Testis (tissue), 2 donors: ENCODE data around the gene SDS.

ENCODE experiments used
- POLR2A ChIP-seq: fragments of 450-650 bp; IDR thresholded peaks from one replicate; pipeline ENCODE4 v1.6.1; 2017; ENCODE audit warnings: antibody characterized with exemption, mild to moderate bottlenecking, moderate library complexity
- TF ChIP-seq, protein P1 (sequence below), 3 experiments: fragments of 450-650 bp in 2 of 3; fragments of 200-600 bp in 1 of 3; sonication (generic) in 1 of 3; IDR thresholded peaks; one replicate each; pipeline ENCODE4 v1.5.1; 2016 to 2019; ENCODE audit warnings: antibody characterized with exemption in 3 of 3, mild to moderate bottlenecking in 2 of 3, moderate library complexity in 1 of 3

DNA sequence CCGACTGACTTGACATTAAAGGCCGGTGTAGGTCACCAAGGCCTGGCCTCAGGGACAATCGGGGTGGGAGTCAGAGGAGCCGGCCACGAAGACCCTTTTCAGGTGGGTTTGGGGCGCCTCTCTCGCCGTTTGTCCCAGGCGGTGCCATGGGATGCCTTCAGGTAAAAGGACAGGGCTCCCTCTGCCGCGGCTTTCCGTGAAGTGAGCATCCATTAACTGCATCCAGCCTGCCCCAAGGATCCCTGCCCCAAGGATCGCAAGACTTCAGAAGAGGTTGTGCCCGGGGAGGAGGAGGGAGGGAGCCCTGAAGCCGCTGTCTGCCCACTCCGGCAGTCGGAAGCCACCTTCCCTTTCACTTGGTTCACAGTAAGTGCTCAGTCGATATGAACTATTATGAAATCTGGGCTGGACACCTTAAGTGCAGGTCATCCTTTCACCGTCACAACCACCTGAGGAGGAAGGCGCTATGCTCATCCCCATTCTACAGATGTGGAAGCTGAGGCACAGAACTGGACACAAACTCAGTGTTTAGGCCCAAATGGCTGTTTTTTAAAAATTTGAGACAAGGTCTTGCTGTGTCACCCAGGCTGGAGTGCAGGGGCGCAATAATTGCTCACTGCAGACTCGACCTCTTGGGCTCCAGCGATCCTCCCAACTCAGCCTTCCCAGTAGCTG is 964 bp downstream of the SDS start:
- no peak for TF ChIP-seq POLR2A
- TF ChIP-seq, protein P1, sequence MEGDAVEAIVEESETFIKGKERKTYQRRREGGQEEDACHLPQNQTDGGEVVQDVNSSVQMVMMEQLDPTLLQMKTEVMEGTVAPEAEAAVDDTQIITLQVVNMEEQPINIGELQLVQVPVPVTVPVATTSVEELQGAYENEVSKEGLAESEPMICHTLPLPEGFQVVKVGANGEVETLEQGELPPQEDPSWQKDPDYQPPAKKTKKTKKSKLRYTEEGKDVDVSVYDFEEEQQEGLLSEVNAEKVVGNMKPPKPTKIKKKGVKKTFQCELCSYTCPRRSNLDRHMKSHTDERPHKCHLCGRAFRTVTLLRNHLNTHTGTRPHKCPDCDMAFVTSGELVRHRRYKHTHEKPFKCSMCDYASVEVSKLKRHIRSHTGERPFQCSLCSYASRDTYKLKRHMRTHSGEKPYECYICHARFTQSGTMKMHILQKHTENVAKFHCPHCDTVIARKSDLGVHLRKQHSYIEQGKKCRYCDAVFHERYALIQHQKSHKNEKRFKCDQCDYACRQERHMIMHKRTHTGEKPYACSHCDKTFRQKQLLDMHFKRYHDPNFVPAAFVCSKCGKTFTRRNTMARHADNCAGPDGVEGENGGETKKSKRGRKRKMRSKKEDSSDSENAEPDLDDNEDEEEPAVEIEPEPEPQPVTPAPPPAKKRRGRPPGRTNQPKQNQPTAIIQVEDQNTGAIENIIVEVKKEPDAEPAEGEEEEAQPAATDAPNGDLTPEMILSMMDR (IDR thresholded peaks at IDR 0.05) = no peak
